Endodermal cell (in vitro differentiated cells): ENCODE results near the gene CEACAM19. TPM values are rescaled to one million over a fixed set of nuclear protein-coding genes. Genes with fewer than 3 reads are reported as not detected.

Experiments used
- DNase-seq: peaks from one replicate; pipeline ENCODE4 v3.0.0-alpha.2; 2017
- H3K27ac ChIP-seq: 2 replicates; pipeline ENCODE4 v1.5.1; 2013; ENCODE audit warnings: mild to moderate bottlenecking, low read depth, low read length, moderate library complexity
- H3K27me3 ChIP-seq: 2 replicates; pipeline ENCODE4 v1.6.1; 2013; ENCODE audit warnings: mild to moderate bottlenecking, low read length, moderate library complexity; ENCODE audit not compliant: insufficient read depth, control insufficient read depth, poor library complexity, severe bottlenecking
- H3K36me3 ChIP-seq: 2 replicates; pipeline ENCODE4 v1.7.0; 2013; ENCODE audit warnings: mild to moderate bottlenecking, low read length, moderate library complexity; ENCODE audit not compliant: control insufficient read depth, insufficient read depth
- H3K4me1 ChIP-seq: one replicate; pipeline ENCODE4 v1.7.0; 2013; ENCODE audit warnings: low read length; ENCODE audit not compliant: control insufficient read depth, insufficient read depth
- H3K4me3 ChIP-seq: 2 replicates; pipeline ENCODE4 v1.5.1; 2013; ENCODE audit warnings: mild to moderate bottlenecking, low read length, moderate library complexity
- H3K9ac ChIP-seq: 2 replicates; pipeline ENCODE4 v1.6.1; 2013; ENCODE audit warnings: mild to moderate bottlenecking, low read length, moderate library complexity; ENCODE audit not compliant: poor library complexity, severe bottlenecking; ENCODE audit errors: extremely low read depth
- H3K9me3 ChIP-seq: 2 replicates; pipeline ENCODE4 v1.6.1; 2013; ENCODE audit warnings: mild to moderate bottlenecking, low read length, moderate library complexity; ENCODE audit not compliant: control insufficient read depth
- H3K27ac Mint-ChIP-seq: 2 replicates; pipeline ENCODE4 v1.8.0; 2020; ENCODE audit warnings: mixed read lengths
- H3K27me3 Mint-ChIP-seq: 2 replicates; pipeline ENCODE4 v1.8.0; 2021; ENCODE audit warnings: mild to moderate bottlenecking, mixed read lengths; ENCODE audit not compliant: insufficient read depth
- H3K36me3 Mint-ChIP-seq: 2 replicates; pipeline ENCODE4 v1.8.0; 2020; ENCODE audit warnings: low read depth, mixed read lengths
- H3K4me1 Mint-ChIP-seq: 2 replicates; pipeline ENCODE4 v1.8.0; 2020; ENCODE audit warnings: mixed read lengths
- H3K4me3 Mint-ChIP-seq: 2 replicates; pipeline ENCODE4 v1.8.0; 2020; ENCODE audit warnings: mild to moderate bottlenecking, moderate library complexity, mixed read lengths
- H3K9me3 Mint-ChIP-seq: 2 replicates; pipeline ENCODE4 v1.8.0; 2020; ENCODE audit warnings: mild to moderate bottlenecking, mixed read lengths
- CTCF ChIP-seq: fragments of 200-600 bp; sonication (generic); conservative IDR thresholded peaks from 2 replicates; pipeline ENCODE4 v1.5.0; 2021; ENCODE audit warnings: antibody characterized with exemption, mild to moderate bottlenecking
- WGBS, 2 experiments: methylation state at CpG; one replicate each; pipeline versions ENCODE4 v1.1.5 to v1.1.7; 2013; ENCODE audit warnings: missing lambda C conversion rate in 2 of 2, mixed read lengths in 1 of 2; ENCODE audit not compliant: insufficient coverage in 1 of 2, insufficient read length in 1 of 2; 5-methylcytosine and 5-hydroxymethylcytosine counted together
- total RNA-seq, 2 donors: library from RNA; stranded (reverse); fragmentation: NEBNext Ultra II Directional in 1 of 2; extraction: Animal tissue kit (Norgen Biotek cat#: 25700) in 1 of 2; gene quantifications; 2 replicates in 1 of 2; 3 replicates in 1 of 2; pipeline ENCODE4 v1.2.1, GENCODE V29; 2021

CEACAM19 gene
- total RNA-seq, 2 donors from 2014 or later, result 2.2 to 2.8 TPM

- no peaks in the 10 kb centered on the region for H3K27me3 ChIP-seq
- no peaks in the 10 kb centered on the region for H3K9me3 ChIP-seq
- peaks cover 5% of the 10 kb centered on the region for H3K27me3 Mint-ChIP-seq
- H3K36me3 ChIP-seq, result no peaks in the 10 kb centered on the region
- H3K4me1 Mint-ChIP-seq, result peaks cover 29% of the 10 kb centered on the region
- H3K27ac Mint-ChIP-seq, result no peak overlapping the region
- peaks cover 8% of the 10 kb centered on the region for H3K9me3 Mint-ChIP-seq
- H3K4me3 Mint-ChIP-seq, result no peak overlapping the region
- 68 to 98% methylated on average over 2 to 3 of the region's 3 CpGs for WGBS, 2 experiments
- no peak overlapping the region for H3K9ac ChIP-seq
- DNase-seq, result no peak
- H3K36me3 Mint-ChIP-seq, result peaks cover 1% of the 10 kb centered on the region
- H3K27ac ChIP-seq, result no peak overlapping the region
- H3K4me3 ChIP-seq, result no peak overlapping the region
- no peak for TF ChIP-seq CTCF
- H3K4me1 ChIP-seq, result no peaks in the 10 kb centered on the region
These were observed 35.5 kb upstream of the CEACAM19 start for GRCh38 chr19:44635581-44636438.

- Histone ChIP-seq H3K4me3 (no peak overlapping the region), H3K27ac (no peak overlapping the region), H3K36me3 (no peaks in the 10 kb centered on the region), H3K9me3 (no peaks in the 10 kb centered on the region), H3K4me1 (no peaks in the 10 kb centered on the region), H3K9ac (no peak overlapping the region), H3K27me3 (no peaks in the 10 kb centered on the region)
- TF ChIP-seq CTCF, result no peak
- WGBS, 2 experiments, result 80 to 82% methylated on average over 8 to 11 of the region's 11 CpGs
- peaks cover 29% of the 10 kb centered on the region for H3K4me1 Mint-ChIP-seq
- H3K36me3 Mint-ChIP-seq, result peaks cover 1% of the 10 kb centered on the region
- no peak overlapping the region for H3K27ac Mint-ChIP-seq
- H3K4me3 Mint-ChIP-seq, result no peak overlapping the region
- no peak for DNase-seq
- peaks cover 8% of the 10 kb centered on the region for H3K9me3 Mint-ChIP-seq
- peaks cover 10% of the 10 kb centered on the region for H3K27me3 Mint-ChIP-seq
These were observed 34.6 kb upstream of the CEACAM19 start for GRCh38 chr19:44636439-44637389.

- Mint-ChIP-seq H3K36me3 (peaks cover 1% of the 10 kb centered on the region), H3K4me1 (peaks cover 29% of the 10 kb centered on the region), H3K27me3 (peaks cover 14% of the 10 kb centered on the region), H3K27ac (no peak overlapping the region), H3K9me3 (peaks cover 8% of the 10 kb centered on the region), H3K4me3 (no peak overlapping the region)
- no peaks in the 10 kb centered on the region for H3K4me1 ChIP-seq
- H3K27ac ChIP-seq, result no peak overlapping the region
- no peak overlapping the region for H3K4me3 ChIP-seq
- no peak for DNase-seq
- H3K36me3 ChIP-seq, result no peaks in the 10 kb centered on the region
- no peaks in the 10 kb centered on the region for H3K9me3 ChIP-seq
- no peaks in the 10 kb centered on the region for H3K27me3 ChIP-seq
- WGBS, 2 experiments, result 92 to 94% methylated on average over 4 to 5 of the region's 5 CpGs
- no peak for TF ChIP-seq CTCF
- H3K9ac ChIP-seq, result no peak overlapping the region
These were observed 33.9 kb upstream of the CEACAM19 start for GRCh38 chr19:44637390-44637764.
